H1 (cell line): ENCODE data around the gene TCEAL4. TPM values are rescaled to one million over a fixed set of nuclear protein-coding genes. Genes with fewer than 3 reads are reported as not detected.

Experiments
- CTCF ChIA-PET: fragments of 300-600 bp; sonication (Branson Sonifier 250); formaldehyde crosslinking; loops from one replicate; lab custom pipeline; 2021; ENCODE audit not compliant: partially characterized antibody; lab: Charles Lee
- POLR2A ChIA-PET: fragments of 300-600 bp; sonication (Branson Sonifier 250); formaldehyde crosslinking; loops from one replicate; lab custom pipeline; 2021; ENCODE audit warnings: inconsistent platforms; ENCODE audit not compliant: partially characterized antibody; lab: Charles Lee
- DNase-seq, 2 experiments: peaks; one replicate each; pipeline versions ENCODE4 v3.0.0 to v3.0.0-alpha.2; 2010 to 2022; ENCODE audit warnings: low spot score in 2 of 2, low read depth in 1 of 2, mixed read lengths in 1 of 2
- FAIRE-seq: peaks from 2 replicates; lab custom pipeline; 2011; peaks lifted over from hg19 to GRCh38; lab: Jason Lieb, UNC
- H2AFZ ChIP-seq: 2 replicates; pipeline ENCODE4 v1.8.1; 2012; ENCODE audit warnings: low read length, inconsistent platforms
- H2AK5ac ChIP-seq: 2 replicates; pipeline ENCODE4 v1.6.1; 2013; ENCODE audit warnings: low read depth, low read length
- H2BK120ac ChIP-seq: replicated peaks from 2 replicates; pipeline ENCODE3; 2013; ENCODE audit warnings: low read depth, low read length, inconsistent platforms
- H2BK12ac ChIP-seq: 2 replicates; pipeline ENCODE4 v1.6.1; 2013; ENCODE audit warnings: low read depth, low read length
- H2BK15ac ChIP-seq: 2 replicates; pipeline ENCODE4 v1.6.1; 2013; ENCODE audit warnings: low read length
- H2BK20ac ChIP-seq: 2 replicates; pipeline ENCODE4 v1.6.1; 2013; ENCODE audit warnings: low read length
- H2BK5ac ChIP-seq: 2 replicates; pipeline ENCODE4 v1.6.1; 2013; ENCODE audit warnings: low read depth, low read length
- H3K14ac ChIP-seq: 2 replicates; pipeline ENCODE4 v1.6.1; 2013; ENCODE audit warnings: inconsistent platforms; ENCODE audit not compliant: insufficient read length
- H3K18ac ChIP-seq: 2 replicates; pipeline ENCODE4 v1.6.1; 2013; ENCODE audit warnings: low read length; ENCODE audit errors: extremely low read depth
- H3K23ac ChIP-seq: 2 replicates; pipeline ENCODE4 v1.6.1; 2013; ENCODE audit warnings: inconsistent platforms; ENCODE audit not compliant: insufficient read length
- H3K23me2 ChIP-seq: 2 replicates; pipeline ENCODE4 v1.6.1; 2013; ENCODE audit warnings: low read depth, low read length
- H3K27ac ChIP-seq: 2 replicates; pipeline ENCODE4 v1.6.1; 2011; ENCODE audit warnings: low read depth, low read length, inconsistent platforms
- H3K27me3 ChIP-seq, 4 experiments: replicated peaks in 1 of 4; 1 replicate in 1 of 4; 2 replicates in 3 of 4; pipeline versions ENCODE4 v1.6.1 to v1.8.1; 2011 to 2013; ENCODE audit warnings: low read length in 3 of 4, mild to moderate bottlenecking in 3 of 4, inconsistent platforms in 2 of 4, mixed read lengths in 2 of 4, moderate library complexity in 1 of 4; ENCODE audit not compliant: control insufficient read depth in 3 of 4, insufficient read depth in 3 of 4; ENCODE audit errors: extremely low read depth in 1 of 4
- H3K36me3 ChIP-seq, 4 experiments: 2 replicates each; pipeline versions ENCODE4 v1.6.1 to v1.8.1; 2011 to 2013; ENCODE audit warnings: mild to moderate bottlenecking in 4 of 4, low read length in 3 of 4, moderate library complexity in 2 of 4, control low read depth in 1 of 4, inconsistent platforms in 1 of 4; ENCODE audit not compliant: insufficient read depth in 4 of 4, control insufficient read depth in 2 of 4
- H3K4ac ChIP-seq: replicated peaks from 2 replicates; pipeline ENCODE3; 2013; ENCODE audit warnings: low read length, low read depth, mixed read lengths, inconsistent platforms; ENCODE audit not compliant: insufficient read length
- H3K4me1 ChIP-seq, 4 experiments: replicated peaks in 1 of 4; 1 replicate in 1 of 4; 2 replicates in 3 of 4; pipeline versions ENCODE4 v1.6.1 to v1.8.1; 2011 to 2013; ENCODE audit warnings: low read length in 3 of 4, inconsistent platforms in 2 of 4, mixed read lengths in 1 of 4; ENCODE audit not compliant: insufficient read depth in 4 of 4, control insufficient read depth in 3 of 4
- H3K4me2 ChIP-seq, 2 experiments: 2 replicates each; pipeline versions ENCODE4 v1.6.1 to v1.8.1; 2011 to 2013; ENCODE audit warnings: low read depth in 2 of 2, low read length in 2 of 2, control low read depth in 1 of 2, inconsistent platforms in 1 of 2, mild to moderate bottlenecking in 1 of 2; ENCODE audit not compliant: insufficient read depth in 1 of 2
- H3K4me3 ChIP-seq, 4 experiments: fragments of 200-600, 300-600 bp in 1 of 4; sonication (generic), shearing (Covaris generic), sonication (Bioruptor Twin) in 1 of 4; 2 replicates each; pipeline versions ENCODE4 v1.5.1 to v1.8.1; 2011 to 2016; ENCODE audit warnings: low read length in 4 of 4, low read depth in 3 of 4, control low read depth in 2 of 4, inconsistent platforms in 2 of 4, mild to moderate bottlenecking in 2 of 4, mixed read lengths in 1 of 4, moderate library complexity in 1 of 4; ENCODE audit not compliant: insufficient read depth in 2 of 4; ENCODE audit errors: extremely low read depth in 1 of 4
- H3K56ac ChIP-seq: replicated peaks from 2 replicates; pipeline ENCODE3; 2013; ENCODE audit warnings: low read depth, mild to moderate bottlenecking, mixed read lengths, low read length, inconsistent platforms; ENCODE audit not compliant: insufficient read length
- H3K79me1 ChIP-seq: 2 replicates; pipeline ENCODE4 v1.6.1; 2013; ENCODE audit warnings: low read depth, low read length, control low read depth
- H3K79me2 ChIP-seq, 2 experiments: 2 replicates each; pipeline versions ENCODE4 v1.6.1 to v1.8.1; 2012 to 2013; ENCODE audit warnings: low read length in 2 of 2, mild to moderate bottlenecking in 2 of 2, inconsistent platforms in 1 of 2; ENCODE audit not compliant: insufficient read depth in 2 of 2, control insufficient read depth in 1 of 2
- H3K9ac ChIP-seq, 4 experiments: replicated peaks in 1 of 4; 1 replicate in 1 of 4; 2 replicates in 3 of 4; pipeline versions ENCODE4 v1.6.1 to v1.8.1; 2011 to 2013; ENCODE audit warnings: low read depth in 3 of 4, low read length in 3 of 4, control low read depth in 2 of 4, mild to moderate bottlenecking in 2 of 4, moderate library complexity in 2 of 4, inconsistent platforms in 1 of 4; ENCODE audit errors: extremely low read depth in 1 of 4
- H3K9me3 ChIP-seq, 2 experiments: 2 replicates each; pipeline versions ENCODE4 v1.6.1 to v1.8.1; 2012 to 2013; ENCODE audit warnings: mild to moderate bottlenecking in 2 of 2, moderate library complexity in 2 of 2, control low read depth in 1 of 2, inconsistent platforms in 1 of 2, low read depth in 1 of 2, low read length in 1 of 2, mixed read lengths in 1 of 2; ENCODE audit not compliant: insufficient read depth in 2 of 2
- H4K20me1 ChIP-seq, 2 experiments: replicated peaks in 1 of 2; 2 replicates each; pipeline versions ENCODE3 to v1.8.1; 2011 to 2013; ENCODE audit warnings: inconsistent platforms in 2 of 2, low read length in 2 of 2, mild to moderate bottlenecking in 1 of 2; ENCODE audit not compliant: insufficient read depth in 2 of 2, control insufficient read depth in 1 of 2
- H4K5ac ChIP-seq: 2 replicates; pipeline ENCODE4 v1.6.1; 2013; ENCODE audit warnings: low read length, low read depth, mixed read lengths, inconsistent platforms; ENCODE audit not compliant: insufficient read length
- H4K8ac ChIP-seq: 2 replicates; pipeline ENCODE4 v1.8.0; 2013; ENCODE audit warnings: mild to moderate bottlenecking, moderate library complexity, low read length, inconsistent platforms; ENCODE audit not compliant: insufficient read depth; ENCODE audit errors: extremely low read depth
- H4K91ac ChIP-seq: replicated peaks from 2 replicates; pipeline ENCODE3; 2013; ENCODE audit warnings: low read length, mixed read lengths, inconsistent platforms; ENCODE audit not compliant: insufficient read length
- BRCA1 ChIP-seq: IDR thresholded peaks from 2 replicates; pipeline ENCODE4 v1.6.1; 2012; ENCODE audit warnings: low read depth, low read length, improper control_type of control experiment
- CBX5 ChIP-seq: fragments of 300-800, 300-1000 bp; sonication (generic); IDR thresholded peaks from 2 replicates; pipeline ENCODE4 v1.7.1; 2016; ENCODE audit warnings: antibody characterized with exemption, low read length, low read depth
- EP300 ChIP-seq, 2 experiments: IDR thresholded peaks; 1 replicate in 1 of 2; 2 replicates in 1 of 2; pipeline ENCODE4 v1.6.1; 2011 to 2012; ENCODE audit warnings: low read depth in 2 of 2, low read length in 2 of 2, mild to moderate bottlenecking in 2 of 2, borderline replicate concordance in 1 of 2, inconsistent platforms in 1 of 2, moderate library complexity in 1 of 2
- HDAC2 ChIP-seq, 2 experiments: fragments of 300-600 bp in 1 of 2; sonication (generic) in 1 of 2; IDR thresholded peaks; 2 replicates each; pipeline ENCODE4 v1.6.1; 2011 to 2012; ENCODE audit warnings: low read depth in 2 of 2, low read length in 2 of 2, mild to moderate bottlenecking in 2 of 2, moderate library complexity in 2 of 2, borderline replicate concordance in 1 of 2, inconsistent platforms in 1 of 2
- JUND ChIP-seq: IDR thresholded peaks from 2 replicates; pipeline ENCODE4 v1.6.1; 2011; ENCODE audit warnings: mild to moderate bottlenecking, improper control_type of control experiment, low read length
- KDM1A ChIP-seq: fragments of 200-600, 300-600 bp; sonication (generic); IDR thresholded peaks from 2 replicates; pipeline ENCODE4 v1.7.1; 2016; ENCODE audit warnings: mild to moderate bottlenecking, low read length, borderline replicate concordance
- POLR2A ChIP-seq, 2 experiments: IDR thresholded peaks; 1 replicate in 1 of 2; 2 replicates in 1 of 2; pipeline ENCODE4 v1.6.1; 2011; ENCODE audit warnings: low read depth in 2 of 2, low read length in 2 of 2, mild to moderate bottlenecking in 2 of 2; ENCODE audit errors: control extremely low read depth in 1 of 2
- POLR2AphosphoS5 ChIP-seq: IDR thresholded peaks from 2 replicates; pipeline ENCODE4 v1.6.1; 2011; ENCODE audit warnings: low read depth, low read length
- POU5F1 ChIP-seq: IDR thresholded peaks from 2 replicates; pipeline ENCODE4 v1.6.1; 2011; ENCODE audit warnings: low read depth, mild to moderate bottlenecking, low read length, moderate library complexity
- RFX5 ChIP-seq: IDR thresholded peaks from 2 replicates; pipeline ENCODE4 v1.6.1; 2011; ENCODE audit warnings: low read depth, low read length, improper control_type of control experiment, borderline replicate concordance
- RXRA ChIP-seq: IDR thresholded peaks from 2 replicates; pipeline ENCODE4 v1.6.1; 2011; ENCODE audit warnings: low read depth, mild to moderate bottlenecking, low read length, moderate library complexity; ENCODE audit not compliant: insufficient read depth
- SUZ12 ChIP-seq: fragments of 200-600 bp; sonication (generic); IDR thresholded peaks from 2 replicates; pipeline ENCODE4 v1.6.1; 2012; ENCODE audit warnings: mild to moderate bottlenecking, inconsistent platforms, low read length, moderate library complexity, mixed read lengths
- TAF7 ChIP-seq: optimal IDR thresholded peaks from 2 replicates; pipeline ENCODE3; 2011; ENCODE audit warnings: low read depth, mild to moderate bottlenecking, inconsistent platforms, low read length, moderate library complexity, borderline replicate concordance
- TBP ChIP-seq: IDR thresholded peaks from 2 replicates; pipeline ENCODE4 v1.6.1; 2011; ENCODE audit warnings: low read depth, low read length, improper control_type of control experiment
- TEAD4 ChIP-seq: IDR thresholded peaks from 2 replicates; pipeline ENCODE4 v1.6.1; 2012; ENCODE audit warnings: low read depth, low read length, inconsistent platforms, mixed read lengths
- WGBS, 2 experiments: shearing (Covaris generic) in 1 of 2; methylation state at CpG; one replicate each; pipeline versions ENCODE4 v1.1.6 to v1.1.7; 2013 to 2015; ENCODE audit warnings: low lambda C conversion rate in 2 of 2, mixed read lengths in 2 of 2, inconsistent platforms in 1 of 2, low coverage in 1 of 2, missing lambda C conversion rate in 1 of 2; ENCODE audit not compliant: insufficient replicate concordance in 2 of 2, insufficient coverage in 1 of 2, insufficient read length in 1 of 2; ENCODE audit errors: extremely low coverage in 1 of 2, missing lambda C conversion rate in 1 of 2; 5-methylcytosine and 5-hydroxymethylcytosine counted together
- polyA plus RNA-seq, 7 experiments: library from polyadenylated mRNA; depleted of rRNA in 3 of 7; stranded (reverse) in 5 of 7; unstranded in 2 of 7; fragments of >200 nt in 5 of 7; fragments of 200-250 nt in 2 of 7; gene quantifications; 1 replicate in 5 of 7; 2 replicates in 1 of 7; 4 replicates in 1 of 7; pipeline versions ENCODE4 v1.2.1 to v1.2.3, GENCODE V29; 2011 to 2013; ENCODE audit warnings: missing spikeins in 2 of 7, mixed read lengths in 2 of 7
- total RNA-seq: library from RNA; stranded (reverse); fragmentation: NEBNext Ultra II Directional; extraction: Animal tissue kit (Norgen Biotek cat#: 25700); gene quantifications from 2 replicates; pipeline ENCODE4 v1.2.1, GENCODE V29; 2021

TCEAL4 gene
- total and polyA plus RNA-seq, 2 of the 8 experiments (the other 6 are each of a cell fraction or from before 2014, with no cell fraction given) = 10.1 to 53.0 TPM

DNA sequence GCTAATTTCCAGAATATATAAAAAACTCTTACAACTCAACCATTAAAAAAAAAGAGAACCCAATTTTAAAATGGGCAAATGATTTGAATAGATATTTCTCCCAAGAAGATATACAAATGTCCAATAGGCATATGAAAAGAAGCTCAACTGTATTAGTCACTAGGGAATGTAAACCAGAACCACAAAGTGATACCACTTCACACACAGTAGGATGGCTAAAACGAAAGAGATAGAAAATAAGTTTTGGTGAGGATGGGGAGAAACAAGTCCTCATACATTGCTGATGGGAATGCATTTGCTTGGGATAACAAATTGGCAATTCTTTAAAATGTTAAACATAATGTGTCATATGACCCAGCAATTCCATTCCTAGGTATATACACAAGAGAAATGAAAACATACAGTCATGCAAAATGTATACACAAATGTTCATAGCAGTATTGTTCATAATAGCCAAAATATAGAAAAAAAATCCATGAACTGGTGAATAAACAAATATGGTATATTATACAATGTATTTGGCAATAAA lies 28.1 kb downstream of the TCEAL4 start:
- no peak overlapping the region for H3K23ac ChIP-seq
- no peaks in the 10 kb centered on the region for H3K79me2 ChIP-seq
- 82% methylated on average over 1 of the region's 1 CpG; no CpG with 5 or more reads in 1 of the 2 experiments for WGBS, 2 experiments
- no peak overlapping the region for H4K5ac ChIP-seq
- no peaks in the 10 kb centered on the region for H3K27me3 ChIP-seq
- no peak overlapping the region for H3K56ac ChIP-seq
- no peak overlapping the region for H3K4me3 ChIP-seq
- H4K8ac ChIP-seq = no peak overlapping the region
- no peak overlapping the region for H2BK5ac ChIP-seq
- no peak overlapping the region for H2BK120ac ChIP-seq
- peaks cover 0 to 3% (median 0%) of the 10 kb centered on the region in 4 experiments; a peak in 1 of 7 replicates for H3K4me1 ChIP-seq
- H3K4ac ChIP-seq = no peak overlapping the region
- H3K14ac ChIP-seq = no peak overlapping the region
- no peaks in the 10 kb centered on the region for H3K79me1 ChIP-seq
- no peak overlapping the region for H4K91ac ChIP-seq
- no peak overlapping the region for H2BK15ac ChIP-seq
- no peak overlapping the region for H2BK20ac ChIP-seq
- no peak for DNase-seq
- no peak for FAIRE-seq
- H3K23me2 ChIP-seq = peaks cover 2% of the 10 kb centered on the region; the same call in 1 of the 2 replicates
- no peak overlapping the region for H3K4me2 ChIP-seq
- no peak overlapping the region for H2BK12ac ChIP-seq
- POLR2A ChIA-PET = no interaction called here
- no peak overlapping the region for H2AK5ac ChIP-seq
- H3K36me3 ChIP-seq = no peaks in the 10 kb centered on the region; a peak in 1 of 8 replicates
- no peaks in the 10 kb centered on the region for H3K9me3 ChIP-seq
- CTCF ChIA-PET = no interaction called here
- H3K9ac ChIP-seq = no peak overlapping the region
- no peak overlapping the region for H3K27ac ChIP-seq
- H3K18ac ChIP-seq = no peak overlapping the region
- H2AFZ ChIP-seq = no peak overlapping the region
- H4K20me1 ChIP-seq = no peaks in the 10 kb centered on the region
- TF ChIP-seq TBP = no peak
- TF ChIP-seq TEAD4 = no peak
- no peak for TF ChIP-seq CBX5
- TF ChIP-seq SUZ12 = no peak
- no peak for TF ChIP-seq JUND
- TF ChIP-seq POLR2AphosphoS5 = no peak
- TF ChIP-seq BRCA1 = no peak
- TF ChIP-seq EP300 (IDR thresholded peaks at IDR 0.05; ENCODE audit: borderline replicate concordance in 1 of 2, low read depth in 2 of 2, low read length in 2 of 2) = no peak
- TF ChIP-seq POLR2A (IDR thresholded peaks at IDR 0.05; ENCODE audit: control extremely low read depth in 1 of 2, low read depth in 2 of 2, low read length in 2 of 2) = no peak
- no peak for TF ChIP-seq RXRA
- no peak for TF ChIP-seq POU5F1
- no peak for TF ChIP-seq TAF7
- TF ChIP-seq KDM1A = no peak
- no peak for TF ChIP-seq RFX5
- no peak for TF ChIP-seq HDAC2 (IDR thresholded peaks at IDR 0.05; ENCODE audit: borderline replicate concordance in 1 of 2, low read depth in 2 of 2, low read length in 2 of 2)
